ENCODE results near the gene DTNB. TPM values are rescaled to one million over a fixed set of nuclear protein-coding genes. Genes with fewer than 3 reads are reported as not detected.

DTNB gene
- total and polyA plus RNA-seq, 2 donors (not counting 1 experiment from before 2014, with no cell fraction given), result 25.7 to 37.3 TPM

DNA sequence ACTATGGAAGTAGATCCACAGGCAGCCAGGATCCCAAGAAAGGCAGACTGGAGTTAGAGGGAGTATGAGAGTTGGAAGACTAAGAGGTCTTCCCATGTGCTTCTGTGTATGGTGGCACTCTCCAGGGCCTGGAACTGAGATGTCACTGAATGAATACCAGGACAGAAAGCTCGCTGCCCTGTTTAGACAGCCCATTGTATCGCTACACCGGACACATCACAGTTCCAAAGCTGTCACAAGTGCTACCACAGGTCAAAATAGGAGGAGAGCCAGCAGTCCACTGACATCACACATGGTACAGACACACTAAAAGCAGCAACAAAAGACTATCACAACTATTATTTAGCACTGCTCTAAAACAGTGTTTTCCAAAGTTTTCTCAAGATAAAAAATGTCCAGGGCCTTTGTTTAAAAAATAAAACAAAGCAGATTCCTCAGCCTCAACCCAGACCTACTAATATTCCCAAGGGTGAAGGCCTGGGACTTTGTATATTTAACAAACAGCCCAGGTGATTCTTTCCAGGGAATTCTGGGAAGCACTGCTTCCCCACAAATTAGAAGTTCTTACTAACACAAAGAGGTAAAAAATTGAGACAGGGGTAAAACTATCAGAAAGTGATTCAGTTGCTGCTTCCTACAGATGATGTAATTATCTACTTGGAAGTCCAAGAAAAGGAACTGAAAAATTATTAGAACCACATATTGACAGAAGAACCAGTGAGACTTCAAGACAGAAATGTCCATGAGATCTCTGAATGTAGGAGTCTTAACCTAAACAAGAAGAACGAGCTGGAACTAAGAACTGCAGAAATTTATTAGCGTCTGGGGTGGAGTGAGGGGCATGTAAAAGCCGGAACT lies 116.0 kb downstream of the DTNB start:
- no peak overlapping the region for H3K27ac Mint-ChIP-seq
- peak overlapping the region; percentile 51 for H3K4me3 Mint-ChIP-seq

DNA sequence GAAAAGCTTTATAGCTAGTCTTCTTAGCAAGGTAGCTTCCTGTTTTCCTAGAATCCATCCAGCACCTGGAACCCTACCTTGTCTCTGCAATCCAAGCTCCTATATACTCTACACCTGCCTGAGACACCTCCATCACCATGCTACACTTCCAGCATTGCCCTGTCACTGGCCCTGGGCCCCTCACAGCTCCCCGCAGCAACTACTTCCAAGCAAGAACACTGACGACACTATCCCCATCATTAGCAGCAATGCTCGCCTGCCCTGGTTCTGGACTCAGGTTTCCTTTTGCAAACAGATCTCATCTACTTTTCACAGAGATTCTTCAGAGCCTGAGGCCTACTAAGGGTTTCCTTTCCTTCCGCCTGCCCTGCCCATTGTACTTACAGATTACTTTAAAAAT lies 121.1 kb downstream of the DTNB start:
- H3K79me2 ChIP-seq (ENCODE audit: control insufficient read depth, insufficient read depth, low read length), result no peaks in the 10 kb centered on the region
- no peak overlapping the region for H3K4me3 ChIP-seq (ENCODE audit: control extremely low read depth in 1 of 5, extremely low read depth in 1 of 5, insufficient read depth in 1 of 5, low read depth in 2 of 5, low read length in 4 of 5)
- H3K27ac Mint-ChIP-seq, result no peak overlapping the region
- DNase-seq (no peak), ATAC-seq (ENCODE audit: low read depth) (no peak)
- H3K4me1 ChIP-seq (ENCODE audit: control insufficient read depth in 2 of 2, insufficient read depth in 2 of 2, low read length in 2 of 2), result peaks cover 2 to 4% of the 10 kb centered on the region in 2 donors
- no peak overlapping the region for H3K4me3 Mint-ChIP-seq
- H3K36me3 ChIP-seq (replicated peaks in 1 of 2; ENCODE audit: control extremely low read depth in 1 of 2, control insufficient read depth in 1 of 2, extremely low read depth in 1 of 2, insufficient read depth in 2 of 2, low read length in 1 of 2), result no peaks in the 10 kb centered on the region
- TF ChIP-seq, protein P1, sequence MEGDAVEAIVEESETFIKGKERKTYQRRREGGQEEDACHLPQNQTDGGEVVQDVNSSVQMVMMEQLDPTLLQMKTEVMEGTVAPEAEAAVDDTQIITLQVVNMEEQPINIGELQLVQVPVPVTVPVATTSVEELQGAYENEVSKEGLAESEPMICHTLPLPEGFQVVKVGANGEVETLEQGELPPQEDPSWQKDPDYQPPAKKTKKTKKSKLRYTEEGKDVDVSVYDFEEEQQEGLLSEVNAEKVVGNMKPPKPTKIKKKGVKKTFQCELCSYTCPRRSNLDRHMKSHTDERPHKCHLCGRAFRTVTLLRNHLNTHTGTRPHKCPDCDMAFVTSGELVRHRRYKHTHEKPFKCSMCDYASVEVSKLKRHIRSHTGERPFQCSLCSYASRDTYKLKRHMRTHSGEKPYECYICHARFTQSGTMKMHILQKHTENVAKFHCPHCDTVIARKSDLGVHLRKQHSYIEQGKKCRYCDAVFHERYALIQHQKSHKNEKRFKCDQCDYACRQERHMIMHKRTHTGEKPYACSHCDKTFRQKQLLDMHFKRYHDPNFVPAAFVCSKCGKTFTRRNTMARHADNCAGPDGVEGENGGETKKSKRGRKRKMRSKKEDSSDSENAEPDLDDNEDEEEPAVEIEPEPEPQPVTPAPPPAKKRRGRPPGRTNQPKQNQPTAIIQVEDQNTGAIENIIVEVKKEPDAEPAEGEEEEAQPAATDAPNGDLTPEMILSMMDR (IDR thresholded peaks at IDR 0.05), result no peak
- no peak for TF ChIP-seq EZH2 (IDR thresholded peaks at IDR 0.05; ENCODE audit: borderline replicate concordance, insufficient read depth, low read depth, low read length, poor library complexity, severe bottlenecking)
- no peak overlapping the region for H2AFZ ChIP-seq (ENCODE audit: insufficient read depth, low read depth, low read length, poor library complexity, severe bottlenecking)
- no peaks in the 10 kb centered on the region for H3K27me3 ChIP-seq (replicated peaks in 1 of 4; ENCODE audit: control extremely low read depth in 1 of 4, control insufficient read depth in 3 of 4, insufficient read depth in 4 of 4, low read length in 3 of 4)
- no peaks in the 10 kb centered on the region for H3K27me3 Mint-ChIP-seq
- no peaks in the 10 kb centered on the region for H3K9me3 Mint-ChIP-seq (ENCODE audit: insufficient read depth)
- no peak overlapping the region for H3K4me2 ChIP-seq (replicated peaks; ENCODE audit: low read depth, low read length, poor library complexity, severe bottlenecking)
- H3K9me3 ChIP-seq (ENCODE audit: control extremely low read depth in 1 of 3, control insufficient read depth in 2 of 3, insufficient read depth in 1 of 3, low read length in 2 of 3), result no peaks in the 10 kb centered on the region
- ChIA-PET POLR2A (no interaction called here), CTCF (interaction anchor here (0.6 kb wide), 1 partner anchor 110 kb away, joined by 3 read pairs; no protein-coding TSS in a partner anchor)
- peaks cover 7% of the 10 kb centered on the region for H3K4me1 Mint-ChIP-seq
- WGBS (ENCODE audit: insufficient coverage), result 100% methylated on average over 2 of the region's 4 CpGs
- H3K9ac ChIP-seq (ENCODE audit: low read length), result no peak overlapping the region
- no peak overlapping the region for H3K27ac ChIP-seq (ENCODE audit: low read length in 2 of 2)
- intact Hi-C loops (cut with micrococcal nuclease), result no loop called here
- no peaks in the 10 kb centered on the region for H4K20me1 ChIP-seq (ENCODE audit: control insufficient read depth, insufficient read depth, low read length, poor library complexity, severe bottlenecking)

More for the DNA sequence above, 116.0 kb downstream of the DTNB start:
- H3K27me3 Mint-ChIP-seq, result no peaks in the 10 kb centered on the region
- Histone ChIP-seq H3K27me3 (replicated peaks in 1 of 4; ENCODE audit: control extremely low read depth in 1 of 4, control insufficient read depth in 3 of 4, insufficient read depth in 4 of 4, low read length in 3 of 4) (no peaks in the 10 kb centered on the region), H3K4me2 (replicated peaks; ENCODE audit: low read depth, low read length, poor library complexity, severe bottlenecking) (peak overlapping the region; percentile 36), H3K79me2 (ENCODE audit: control insufficient read depth, insufficient read depth, low read length) (no peaks in the 10 kb centered on the region), H3K36me3 (replicated peaks in 1 of 2; ENCODE audit: control extremely low read depth in 1 of 2, control insufficient read depth in 1 of 2, extremely low read depth in 1 of 2, insufficient read depth in 2 of 2, low read length in 1 of 2) (no peaks in the 10 kb centered on the region), H4K20me1 (ENCODE audit: control insufficient read depth, insufficient read depth, low read length, poor library complexity, severe bottlenecking) (no peaks in the 10 kb centered on the region), H3K9ac (ENCODE audit: low read length) (no peak overlapping the region), H3K27ac (ENCODE audit: low read length in 2 of 2) (no peak overlapping the region), H2AFZ (ENCODE audit: insufficient read depth, low read depth, low read length, poor library complexity, severe bottlenecking) (no peak overlapping the region), H3K4me1 (ENCODE audit: control insufficient read depth in 2 of 2, insufficient read depth in 2 of 2, low read length in 2 of 2) (peaks cover 24 to 28% of the 10 kb centered on the region in 2 donors), H3K4me3 (ENCODE audit: control extremely low read depth in 1 of 5, extremely low read depth in 1 of 5, insufficient read depth in 1 of 5, low read depth in 2 of 5, low read length in 4 of 5) (no peak overlapping the region), H3K9me3 (ENCODE audit: control extremely low read depth in 1 of 3, control insufficient read depth in 2 of 3, insufficient read depth in 1 of 3, low read length in 2 of 3) (no peaks in the 10 kb centered on the region)
- H3K4me1 Mint-ChIP-seq, result peaks cover 31% of the 10 kb centered on the region
- DNase-seq (no peak), ATAC-seq (ENCODE audit: low read depth) (peak; percentile 29)
- TF ChIP-seq, protein P1 (IDR thresholded peaks at IDR 0.05), result no peak
- TF ChIP-seq EZH2 (IDR thresholded peaks at IDR 0.05; ENCODE audit: borderline replicate concordance, insufficient read depth, low read depth, low read length, poor library complexity, severe bottlenecking), result no peak
- CTCF ChIA-PET, result interaction anchor here (0.5 to 1.1 kb wide), 2 partner anchors 9 to 405 kb away, joined by 3 read pairs; no protein-coding TSS in a partner anchor
- POLR2A ChIA-PET, result no interaction called here
- 86% methylated on average over 5 of the region's 6 CpGs for WGBS (ENCODE audit: insufficient coverage)
- H3K9me3 Mint-ChIP-seq (ENCODE audit: insufficient read depth), result no peaks in the 10 kb centered on the region
- intact Hi-C loops (cut with micrococcal nuclease), result loop anchor here (5.0 kb wide), 1 partner anchor 35 kb away; no protein-coding TSS in a partner anchor

Measured in B cell (primary cell).